A549 (cell line): ENCODE data around the gene CD47.

Source experiments
- BHLHE40 ChIP-seq: IDR thresholded peaks from 2 replicates; pipeline ENCODE4 v1.6.1; 2012; ENCODE audit warnings: low read depth, low read length, inconsistent platforms
- CEBPB ChIP-seq, 2 experiments: fragments of >200 bp in 1 of 2; sonication (Bioruptor Twin) in 1 of 2; formaldehyde crosslinking in 1 of 2; IDR thresholded peaks; 2 replicates each; pipeline ENCODE4 v1.6.1; 2012 to 2016
- CHD2 ChIP-seq: fragments of 150-350 bp; IDR thresholded peaks from 2 replicates; pipeline ENCODE4 v1.6.1; 2014; ENCODE audit warnings: low read length; ENCODE audit not compliant: partially characterized antibody
- CTCF ChIP-seq: fragments of >200 bp; sonication (Bioruptor Twin); formaldehyde crosslinking; IDR thresholded peaks from 3 replicates; pipeline ENCODE4 v1.5.1; 2016
- ELK1 ChIP-seq: fragments of 150-350 bp; IDR thresholded peaks from 2 replicates; pipeline ENCODE4 v1.6.1; 2014; ENCODE audit warnings: low read depth, mild to moderate bottlenecking, low read length
- EP300 ChIP-seq, 2 experiments: fragments of >200 bp; sonication (Bioruptor Twin); formaldehyde crosslinking; IDR thresholded peaks; 2 replicates in 1 of 2; 3 replicates in 1 of 2; pipeline ENCODE4 v1.6.1; 2016 to 2017
- JUN ChIP-seq, 2 experiments: fragments of >200 bp; sonication (Bioruptor Twin); formaldehyde crosslinking; IDR thresholded peaks; 2 replicates in 1 of 2; 3 replicates in 1 of 2; pipeline ENCODE4 v1.6.1; 2016 to 2017
- MAFK ChIP-seq: fragments of 450-650 bp; IDR thresholded peaks from 2 replicates; pipeline ENCODE4 v1.6.1; 2014; ENCODE audit not compliant: partially characterized antibody
- NR3C1 ChIP-seq: fragments of >200 bp; sonication (Bioruptor Twin); formaldehyde crosslinking; IDR thresholded peaks from 3 replicates; pipeline ENCODE4 v1.6.1; 2017
- POLR2A ChIP-seq: IDR thresholded peaks from 2 replicates; pipeline ENCODE4 v1.6.1; 2012; ENCODE audit warnings: mild to moderate bottlenecking, low read length
- RAD21 ChIP-seq, 2 experiments: fragments of >200 bp in 1 of 2; sonication (Bioruptor Twin) in 1 of 2; formaldehyde crosslinking in 1 of 2; IDR thresholded peaks in 1 of 2; conservative IDR thresholded peaks in 1 of 2; 2 replicates in 1 of 2; 3 replicates in 1 of 2; pipeline ENCODE4 v1.6.1; 2012 to 2018; ENCODE audit warnings: inconsistent platforms in 1 of 2
- TP53 ChIP-seq: fragments of 250-450 bp; sonication (Bioruptor Pico); IDR thresholded peaks from 2 replicates; pipeline ENCODE4 v1.5.0; 2021; ENCODE audit warnings: mild to moderate bottlenecking, moderate library complexity
- ZFP36 ChIP-seq: fragments of 450-650 bp; IDR thresholded peaks from 2 replicates; pipeline ENCODE4 v1.6.1; 2014; ENCODE audit warnings: borderline replicate concordance; ENCODE audit not compliant: partially characterized antibody
- TF ChIP-seq, protein P1 (sequence below): IDR thresholded peaks from 2 replicates; pipeline ENCODE4 v1.6.1; 2012

DNA sequence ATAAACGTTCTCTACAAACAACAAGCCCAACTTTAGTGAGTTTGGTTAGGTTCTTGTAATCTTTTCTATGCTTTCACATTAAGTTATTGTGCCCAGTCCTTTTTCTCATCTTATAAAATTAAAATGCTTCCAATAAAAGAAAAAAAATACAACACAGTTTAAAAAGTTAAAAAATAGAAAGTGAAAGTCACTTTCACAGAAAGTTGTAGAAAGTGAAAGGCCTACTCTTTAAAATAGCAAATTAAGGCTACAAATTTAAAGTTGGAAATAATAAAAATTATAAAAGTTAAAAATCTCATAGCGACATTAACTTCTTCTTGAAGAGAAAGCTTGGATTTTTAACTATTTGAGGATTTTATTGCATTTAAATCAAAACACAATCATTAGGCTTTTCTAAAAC is 35.9 kb downstream of the CD47 start:
- no peak for TF ChIP-seq CEBPB (IDR thresholded peaks at IDR 0.05)
- no peak for TF ChIP-seq CTCF
- no peak for TF ChIP-seq POLR2A
- TF ChIP-seq CHD2: no peak
- no peak for TF ChIP-seq JUN (IDR thresholded peaks at IDR 0.05)
- TF ChIP-seq TP53 (CRISPR knock-in tag): no peak
- TF ChIP-seq ELK1: no peak
- no peak for TF ChIP-seq BHLHE40
- no peak for TF ChIP-seq RAD21 (conservative IDR thresholded peaks at IDR 0.05 in 1 of 2, IDR thresholded peaks at IDR 0.05 in 1 of 2)
- TF ChIP-seq NR3C1: no peak
- no peak for TF ChIP-seq EP300 (IDR thresholded peaks at IDR 0.05)
- no peak for TF ChIP-seq MAFK
- TF ChIP-seq ZFP36: no peak
- TF ChIP-seq, protein P1, sequence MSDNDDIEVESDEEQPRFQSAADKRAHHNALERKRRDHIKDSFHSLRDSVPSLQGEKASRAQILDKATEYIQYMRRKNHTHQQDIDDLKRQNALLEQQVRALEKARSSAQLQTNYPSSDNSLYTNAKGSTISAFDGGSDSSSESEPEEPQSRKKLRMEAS: no peak
